Loucy (cell line): ENCODE measurements around the gene CDC42BPB.

Experiments
- EZH2phosphoT487 ChIP-seq: fragments of 200-600 bp; IDR thresholded peaks from 2 replicates; pipeline ENCODE4 v1.6.1; 2018; ENCODE audit warnings: antibody characterized with exemption, mild to moderate bottlenecking, moderate library complexity, borderline replicate concordance
- TF ChIP-seq, protein P1 (sequence below): fragments of 200-600 bp; sonication (generic); conservative IDR thresholded peaks from 2 replicates; pipeline ENCODE4 v1.5.1; 2014; ENCODE audit warnings: mild to moderate bottlenecking, antibody characterized with exemption, low read length

DNA sequence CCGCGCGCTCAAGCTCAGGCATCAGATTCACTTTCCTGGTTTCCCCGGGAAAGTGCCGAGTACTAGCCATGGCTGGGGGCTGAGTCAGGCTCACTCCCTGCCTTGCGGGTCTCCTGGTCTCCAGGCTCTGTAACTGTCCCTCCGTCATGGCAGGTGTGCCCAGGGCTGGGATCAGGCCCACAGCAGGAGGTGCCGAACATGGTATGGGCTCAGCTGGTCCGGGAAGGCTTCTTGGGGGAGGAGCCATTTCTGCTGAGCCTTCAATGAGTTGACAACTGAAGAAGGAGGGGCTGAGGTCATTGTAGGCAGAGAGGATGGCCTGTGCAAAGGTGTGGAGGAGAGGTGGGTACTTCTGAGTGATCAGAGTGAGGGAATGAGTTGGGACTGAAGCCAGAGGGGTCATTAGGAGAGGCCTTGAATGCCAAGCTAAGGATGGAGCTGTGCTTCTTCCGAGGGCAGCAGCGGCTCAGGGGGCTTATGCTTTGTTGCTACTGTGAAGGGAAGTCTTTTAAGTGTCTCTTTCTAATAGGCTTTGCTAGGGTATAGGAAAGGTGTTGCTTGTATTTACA, 37.9 kb upstream of the CDC42BPB start:
- TF ChIP-seq, protein P1, sequence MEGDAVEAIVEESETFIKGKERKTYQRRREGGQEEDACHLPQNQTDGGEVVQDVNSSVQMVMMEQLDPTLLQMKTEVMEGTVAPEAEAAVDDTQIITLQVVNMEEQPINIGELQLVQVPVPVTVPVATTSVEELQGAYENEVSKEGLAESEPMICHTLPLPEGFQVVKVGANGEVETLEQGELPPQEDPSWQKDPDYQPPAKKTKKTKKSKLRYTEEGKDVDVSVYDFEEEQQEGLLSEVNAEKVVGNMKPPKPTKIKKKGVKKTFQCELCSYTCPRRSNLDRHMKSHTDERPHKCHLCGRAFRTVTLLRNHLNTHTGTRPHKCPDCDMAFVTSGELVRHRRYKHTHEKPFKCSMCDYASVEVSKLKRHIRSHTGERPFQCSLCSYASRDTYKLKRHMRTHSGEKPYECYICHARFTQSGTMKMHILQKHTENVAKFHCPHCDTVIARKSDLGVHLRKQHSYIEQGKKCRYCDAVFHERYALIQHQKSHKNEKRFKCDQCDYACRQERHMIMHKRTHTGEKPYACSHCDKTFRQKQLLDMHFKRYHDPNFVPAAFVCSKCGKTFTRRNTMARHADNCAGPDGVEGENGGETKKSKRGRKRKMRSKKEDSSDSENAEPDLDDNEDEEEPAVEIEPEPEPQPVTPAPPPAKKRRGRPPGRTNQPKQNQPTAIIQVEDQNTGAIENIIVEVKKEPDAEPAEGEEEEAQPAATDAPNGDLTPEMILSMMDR: no peak
- no peak for TF ChIP-seq EZH2phosphoT487
